WTC11 (cell line): ENCODE results near the gene PDK1. TPM values are rescaled to one million over a fixed set of nuclear protein-coding genes. Genes with fewer than 3 reads are reported as not detected.

Source experiments
- ATAC-seq: fragments of 200-7000 bp; cut with Tn5 transposase; 2 replicates; pipeline ENCODE4 v1.10.0; 2021; ENCODE audit warnings: mild to moderate bottlenecking, moderate library complexity
- CTCF ChIA-PET: fragments of 300-600 bp; sonication (Branson Sonifier 250); formaldehyde crosslinking; loops from one replicate; lab custom pipeline; 2021; ENCODE audit warnings: antibody characterized with exemption; lab: Charles Lee
- POLR2A ChIA-PET: fragments of 350-600 bp; sonication (Branson Sonifier 250); formaldehyde crosslinking; loops from one replicate; lab custom pipeline; 2021; ENCODE audit warnings: antibody characterized with exemption; lab: Charles Lee
- DNase-seq: peaks from one replicate; pipeline ENCODE4 v3.0.0; 2021; ENCODE audit warnings: low spot score
- H3K27ac Mint-ChIP-seq: 2 replicates; pipeline ENCODE4 v1.8.0; 2021; ENCODE audit warnings: mixed read lengths
- H3K27me3 Mint-ChIP-seq: 2 replicates; pipeline ENCODE4 v1.8.0; 2021; ENCODE audit warnings: low read depth, mild to moderate bottlenecking, moderate library complexity, mixed read lengths
- H3K36me3 Mint-ChIP-seq: 2 replicates; pipeline ENCODE4 v1.8.0; 2021; ENCODE audit warnings: mixed read lengths
- H3K4me1 Mint-ChIP-seq: 2 replicates; pipeline ENCODE4 v1.8.0; 2022; ENCODE audit warnings: mixed read lengths
- H3K4me3 Mint-ChIP-seq: 2 replicates; pipeline ENCODE4 v1.8.0; 2021; ENCODE audit warnings: mild to moderate bottlenecking, moderate library complexity, mixed read lengths
- H3K9me3 Mint-ChIP-seq: 2 replicates; pipeline ENCODE4 v1.8.0; 2021; ENCODE audit warnings: mixed read lengths
- ELF4 ChIP-seq: sonication (generic); formaldehyde crosslinking; IDR thresholded peaks from 2 replicates; pipeline ENCODE4 v1.8.1; 2022; ENCODE audit warnings: low read depth, mild to moderate bottlenecking, moderate library complexity, missing genetic modification reagents
- FOXJ3 ChIP-seq: sonication (generic); formaldehyde crosslinking; IDR thresholded peaks from 2 replicates; pipeline ENCODE4 v1.9.0; 2021; ENCODE audit warnings: missing genetic modification reagents, mild to moderate bottlenecking, borderline replicate concordance
- GRHL2 ChIP-seq: fragments of 250-450 bp; sonication (Bioruptor Pico); IDR thresholded peaks from 2 replicates; pipeline ENCODE4 v1.8.0; 2022; ENCODE audit warnings: mild to moderate bottlenecking, moderate library complexity; ENCODE audit not compliant: insufficient replicate concordance, severe bottlenecking
- HMGA2 ChIP-seq: fragments of 250-450 bp; sonication (Bioruptor Pico); IDR thresholded peaks from 2 replicates; pipeline ENCODE4 v1.4.0; 2021; ENCODE audit warnings: mild to moderate bottlenecking, moderate library complexity
- JAZF1 ChIP-seq: fragments of 250-450 bp; sonication (Bioruptor Pico); IDR thresholded peaks from 2 replicates; pipeline ENCODE4 v1.9.0; 2021; ENCODE audit warnings: moderate library complexity, mild to moderate bottlenecking, inconsistent platforms
- JUN ChIP-seq: sonication (generic); formaldehyde crosslinking; IDR thresholded peaks from 2 replicates; pipeline ENCODE4 v1.8.0; 2023; ENCODE audit warnings: mild to moderate bottlenecking, missing genetic modification reagents
- KAT7 ChIP-seq: sonication (generic); formaldehyde crosslinking; IDR thresholded peaks from 2 replicates; pipeline ENCODE4 v1.8.1; 2023; ENCODE audit warnings: missing genetic modification reagents, mild to moderate bottlenecking, borderline replicate concordance
- OVOL2 ChIP-seq: fragments of 250-450 bp; sonication (Bioruptor Pico); IDR thresholded peaks from 2 replicates; pipeline ENCODE4 v1.9.0; 2021; ENCODE audit warnings: mild to moderate bottlenecking, borderline replicate concordance
- SMAD3 ChIP-seq: sonication (generic); formaldehyde crosslinking; IDR thresholded peaks from 2 replicates; pipeline ENCODE4 v1.8.0; 2022; ENCODE audit warnings: missing genetic modification reagents, mild to moderate bottlenecking, borderline replicate concordance
- TCF7 ChIP-seq: sonication (generic); formaldehyde crosslinking; IDR thresholded peaks from 2 replicates; pipeline ENCODE4 v1.8.0; 2022; ENCODE audit warnings: mild to moderate bottlenecking, low read depth, missing genetic modification reagents, moderate library complexity
- TP53 ChIP-seq: sonication (generic); formaldehyde crosslinking; IDR thresholded peaks from 2 replicates; pipeline ENCODE4 v1.8.1; 2023; ENCODE audit warnings: mild to moderate bottlenecking, missing genetic modification reagents
- total RNA-seq: library from RNA; stranded (reverse); gene quantifications from 3 replicates; pipeline ENCODE4 v1.2.3, GENCODE V29; 2021
- TF ChIP-seq, protein P1 (sequence below): sonication (generic); formaldehyde crosslinking; IDR thresholded peaks from 2 replicates; pipeline ENCODE4 v1.8.1; 2022; ENCODE audit warnings: missing genetic modification reagents, borderline replicate concordance
- TF ChIP-seq, protein P2 (sequence below): sonication (generic); formaldehyde crosslinking; IDR thresholded peaks from 2 replicates; pipeline ENCODE4 v1.8.1; 2023; ENCODE audit warnings: mild to moderate bottlenecking, moderate library complexity, missing genetic modification reagents
- TF ChIP-seq, protein P3 (sequence below): fragments of 250-450 bp; sonication (Bioruptor Pico); IDR thresholded peaks from 2 replicates; pipeline ENCODE4 v1.9.0; 2021; ENCODE audit warnings: mild to moderate bottlenecking, borderline replicate concordance
- TF ChIP-seq, protein P4 (sequence below): sonication (generic); formaldehyde crosslinking; IDR thresholded peaks from 2 replicates; pipeline ENCODE4 v1.8.0; 2022; ENCODE audit warnings: mild to moderate bottlenecking, missing genetic modification reagents
- TF ChIP-seq, protein P5 (sequence below): fragments of 250-450 bp; sonication (Bioruptor Pico); IDR thresholded peaks from 2 replicates; pipeline ENCODE4 v1.8.0; 2021; ENCODE audit warnings: mild to moderate bottlenecking

Gene PDK1
- total RNA-seq, 1 experiment from 2014 or later, result 22.9 TPM

DNA sequence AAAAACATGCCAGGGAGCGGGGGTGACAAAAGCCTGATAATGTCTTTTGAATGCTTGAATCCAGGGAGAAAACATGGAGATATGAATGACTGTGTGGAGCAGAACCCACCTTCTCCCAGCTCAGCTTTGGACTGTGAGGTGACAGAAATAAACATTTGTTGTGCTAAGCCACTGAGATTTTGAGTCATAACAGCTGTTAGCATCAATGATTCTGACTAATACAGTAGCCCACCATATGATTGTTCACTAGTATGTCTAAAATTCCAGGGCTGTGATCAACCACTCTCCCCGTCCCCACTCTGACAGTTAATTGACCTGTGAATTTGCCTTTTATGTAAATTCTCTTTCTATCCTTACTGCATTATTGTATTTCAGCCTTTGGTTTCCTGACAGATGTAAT is 69.1 kb downstream of the PDK1 start:
- DNase-seq (no peak), ATAC-seq (no peak)
- TF ChIP-seq, protein P1, sequence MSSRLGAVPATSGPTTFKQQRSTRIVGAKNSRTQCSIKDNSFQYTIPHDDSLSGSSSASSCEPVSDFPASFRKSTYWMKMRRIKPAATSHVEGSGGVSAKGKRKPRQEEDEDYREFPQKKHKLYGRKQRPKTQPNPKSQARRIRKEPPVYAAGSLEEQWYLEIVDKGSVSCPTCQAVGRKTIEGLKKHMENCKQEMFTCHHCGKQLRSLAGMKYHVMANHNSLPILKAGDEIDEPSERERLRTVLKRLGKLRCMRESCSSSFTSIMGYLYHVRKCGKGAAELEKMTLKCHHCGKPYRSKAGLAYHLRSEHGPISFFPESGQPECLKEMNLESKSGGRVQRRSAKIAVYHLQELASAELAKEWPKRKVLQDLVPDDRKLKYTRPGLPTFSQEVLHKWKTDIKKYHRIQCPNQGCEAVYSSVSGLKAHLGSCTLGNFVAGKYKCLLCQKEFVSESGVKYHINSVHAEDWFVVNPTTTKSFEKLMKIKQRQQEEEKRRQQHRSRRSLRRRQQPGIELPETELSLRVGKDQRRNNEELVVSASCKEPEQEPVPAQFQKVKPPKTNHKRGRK (CRISPR knock-in tag), result no peak
- no peak for TF ChIP-seq OVOL2 (CRISPR knock-in tag)
- no peak for TF ChIP-seq FOXJ3 (CRISPR knock-in tag)
- TF ChIP-seq TCF7 (CRISPR knock-in tag), result no peak
- no peak for TF ChIP-seq JUN
- TF ChIP-seq TP53 (CRISPR knock-in tag), result no peak
- TF ChIP-seq, all 79 proteins: peak for 0
- Mint-ChIP-seq H3K4me1 (no peaks in the 10 kb centered on the region), H3K27ac (no peak overlapping the region), H3K4me3 (no peak overlapping the region), H3K9me3 (peaks cover 36% of the 10 kb centered on the region), H3K36me3 (peaks cover 43% of the 10 kb centered on the region), H3K27me3 (no peaks in the 10 kb centered on the region; the same call in 1 of the 2 replicates)
- POLR2A ChIA-PET, result no interaction called here
- CTCF ChIA-PET, result no interaction called here

DNA sequence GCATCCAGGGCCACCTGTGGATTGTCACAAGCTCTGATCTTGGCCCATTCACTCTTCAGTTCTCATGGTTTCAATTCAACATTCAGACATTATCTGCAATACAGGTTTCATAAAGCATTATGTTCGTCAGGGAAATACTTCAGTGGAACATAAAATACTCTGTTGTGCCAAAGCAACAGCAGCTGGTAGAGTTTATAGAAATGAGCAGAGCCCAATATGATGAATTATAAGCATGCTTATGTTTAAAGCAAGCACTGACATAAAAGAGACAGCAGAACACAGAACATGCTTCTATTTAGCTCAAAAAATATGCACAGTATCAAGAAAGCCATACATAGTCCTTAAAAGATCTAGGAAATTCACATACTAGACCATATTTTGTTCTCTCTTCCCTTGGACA is 71.3 kb downstream of the PDK1 start:
- ChIA-PET CTCF (interaction anchor here (3.1 kb wide), 1 partner anchor 47 kb away, joined by 14 read pairs; no protein-coding TSS in a partner anchor), POLR2A (no interaction called here)
- no peak for TF ChIP-seq JAZF1 (CRISPR knock-in tag)
- TF ChIP-seq ELF4 (CRISPR knock-in tag), result no peak
- TF ChIP-seq, protein P2, sequence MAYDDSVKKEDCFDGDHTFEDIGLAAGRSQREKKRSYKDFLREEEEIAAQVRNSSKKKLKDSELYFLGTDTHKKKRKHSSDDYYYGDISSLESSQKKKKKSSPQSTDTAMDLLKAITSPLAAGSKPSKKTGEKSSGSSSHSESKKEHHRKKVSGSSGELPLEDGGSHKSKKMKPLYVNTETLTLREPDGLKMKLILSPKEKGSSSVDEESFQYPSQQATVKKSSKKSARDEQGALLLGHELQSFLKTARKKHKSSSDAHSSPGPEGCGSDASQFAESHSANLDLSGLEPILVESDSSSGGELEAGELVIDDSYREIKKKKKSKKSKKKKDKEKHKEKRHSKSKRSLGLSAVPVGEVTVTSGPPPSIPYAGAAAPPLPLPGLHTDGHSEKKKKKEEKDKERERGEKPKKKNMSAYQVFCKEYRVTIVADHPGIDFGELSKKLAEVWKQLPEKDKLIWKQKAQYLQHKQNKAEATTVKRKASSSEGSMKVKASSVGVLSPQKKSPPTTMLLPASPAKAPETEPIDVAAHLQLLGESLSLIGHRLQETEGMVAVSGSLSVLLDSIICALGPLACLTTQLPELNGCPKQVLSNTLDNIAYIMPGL (CRISPR knock-in tag), result no peak
- TF ChIP-seq SMAD3 (CRISPR knock-in tag), result no peak
- TF ChIP-seq, protein P3, sequence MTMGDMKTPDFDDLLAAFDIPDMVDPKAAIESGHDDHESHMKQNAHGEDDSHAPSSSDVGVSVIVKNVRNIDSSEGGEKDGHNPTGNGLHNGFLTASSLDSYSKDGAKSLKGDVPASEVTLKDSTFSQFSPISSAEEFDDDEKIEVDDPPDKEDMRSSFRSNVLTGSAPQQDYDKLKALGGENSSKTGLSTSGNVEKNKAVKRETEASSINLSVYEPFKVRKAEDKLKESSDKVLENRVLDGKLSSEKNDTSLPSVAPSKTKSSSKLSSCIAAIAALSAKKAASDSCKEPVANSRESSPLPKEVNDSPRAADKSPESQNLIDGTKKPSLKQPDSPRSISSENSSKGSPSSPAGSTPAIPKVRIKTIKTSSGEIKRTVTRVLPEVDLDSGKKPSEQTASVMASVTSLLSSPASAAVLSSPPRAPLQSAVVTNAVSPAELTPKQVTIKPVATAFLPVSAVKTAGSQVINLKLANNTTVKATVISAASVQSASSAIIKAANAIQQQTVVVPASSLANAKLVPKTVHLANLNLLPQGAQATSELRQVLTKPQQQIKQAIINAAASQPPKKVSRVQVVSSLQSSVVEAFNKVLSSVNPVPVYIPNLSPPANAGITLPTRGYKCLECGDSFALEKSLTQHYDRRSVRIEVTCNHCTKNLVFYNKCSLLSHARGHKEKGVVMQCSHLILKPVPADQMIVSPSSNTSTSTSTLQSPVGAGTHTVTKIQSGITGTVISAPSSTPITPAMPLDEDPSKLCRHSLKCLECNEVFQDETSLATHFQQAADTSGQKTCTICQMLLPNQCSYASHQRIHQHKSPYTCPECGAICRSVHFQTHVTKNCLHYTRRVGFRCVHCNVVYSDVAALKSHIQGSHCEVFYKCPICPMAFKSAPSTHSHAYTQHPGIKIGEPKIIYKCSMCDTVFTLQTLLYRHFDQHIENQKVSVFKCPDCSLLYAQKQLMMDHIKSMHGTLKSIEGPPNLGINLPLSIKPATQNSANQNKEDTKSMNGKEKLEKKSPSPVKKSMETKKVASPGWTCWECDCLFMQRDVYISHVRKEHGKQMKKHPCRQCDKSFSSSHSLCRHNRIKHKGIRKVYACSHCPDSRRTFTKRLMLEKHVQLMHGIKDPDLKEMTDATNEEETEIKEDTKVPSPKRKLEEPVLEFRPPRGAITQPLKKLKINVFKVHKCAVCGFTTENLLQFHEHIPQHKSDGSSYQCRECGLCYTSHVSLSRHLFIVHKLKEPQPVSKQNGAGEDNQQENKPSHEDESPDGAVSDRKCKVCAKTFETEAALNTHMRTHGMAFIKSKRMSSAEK, result no peak
- no peak for TF ChIP-seq KAT7 (CRISPR knock-in tag)
- TF ChIP-seq, protein P4, sequence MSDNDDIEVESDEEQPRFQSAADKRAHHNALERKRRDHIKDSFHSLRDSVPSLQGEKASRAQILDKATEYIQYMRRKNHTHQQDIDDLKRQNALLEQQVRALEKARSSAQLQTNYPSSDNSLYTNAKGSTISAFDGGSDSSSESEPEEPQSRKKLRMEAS, result no peak
- no peak for TF ChIP-seq HMGA2 (CRISPR knock-in tag)
- TF ChIP-seq GRHL2, result no peak
- TF ChIP-seq, protein P5, sequence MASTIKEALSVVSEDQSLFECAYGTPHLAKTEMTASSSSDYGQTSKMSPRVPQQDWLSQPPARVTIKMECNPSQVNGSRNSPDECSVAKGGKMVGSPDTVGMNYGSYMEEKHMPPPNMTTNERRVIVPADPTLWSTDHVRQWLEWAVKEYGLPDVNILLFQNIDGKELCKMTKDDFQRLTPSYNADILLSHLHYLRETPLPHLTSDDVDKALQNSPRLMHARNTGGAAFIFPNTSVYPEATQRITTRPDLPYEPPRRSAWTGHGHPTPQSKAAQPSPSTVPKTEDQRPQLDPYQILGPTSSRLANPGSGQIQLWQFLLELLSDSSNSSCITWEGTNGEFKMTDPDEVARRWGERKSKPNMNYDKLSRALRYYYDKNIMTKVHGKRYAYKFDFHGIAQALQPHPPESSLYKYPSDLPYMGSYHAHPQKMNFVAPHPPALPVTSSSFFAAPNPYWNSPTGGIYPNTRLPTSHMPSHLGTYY (CRISPR knock-in tag), result no peak
- Mint-ChIP-seq H3K4me3 (no peak overlapping the region), H3K27ac (no peak overlapping the region), H3K4me1 (no peaks in the 10 kb centered on the region), H3K36me3 (peaks cover 33% of the 10 kb centered on the region), H3K9me3 (peaks cover 26% of the 10 kb centered on the region), H3K27me3 (no peaks in the 10 kb centered on the region)
- DNase-seq (no peak), ATAC-seq (no peak)
